ENCODE measurements around the gene PPA1. TPM values are rescaled to one million over a fixed set of nuclear protein-coding genes. Genes with fewer than 3 reads are reported as not detected.
"Not testable (repeated sequence)": the region's sequence is repeated elsewhere in the genome, so short reads cannot be mapped to it uniquely, and the experiment has no call there.

Gene PPA1
- total RNA-seq, 1 donor from 2014 or later = 296 TPM

GRCh38 chr10:70254778-70255328 is 21.6 kb upstream of the PPA1 start:
- no peak for DNase-seq

GRCh38 chr10:70253878-70254765 is 20.9 kb upstream of the PPA1 start:
- no peak for DNase-seq

- DNase-seq = peak; percentile 12
Observed at GRCh38 chr10:70250961-70251680, 17.9 kb upstream of the PPA1 start.

- no peak for DNase-seq
Observed at GRCh38 chr10:70247360-70247759, 14.1 kb upstream of the PPA1 start.

- DNase-seq = no peak
Observed at GRCh38 chr10:70241081-70241480, 7.9 kb upstream of the PPA1 start.

GRCh38 chr10:70239986-70240385 is 6.8 kb upstream of the PPA1 start:
- DNase-seq = not testable (repeated sequence)

- DNase-seq = not testable (repeated sequence)
Observed at GRCh38 chr10:70239077-70239976, 6.1 kb upstream of the PPA1 start.

- not testable (repeated sequence) for DNase-seq
Observed at GRCh38 chr10:70237958-70238536, 4.8 kb upstream of the PPA1 start.

- DNase-seq = no peak
Observed at GRCh38 chr10:70234668-70235447, 1.6 kb upstream of the PPA1 start.

GRCh38 chr10:70233939-70234300 is 691 bp upstream of the PPA1 start:
- DNase-seq = no peak

GRCh38 chr10:70232859-70233108 is 445 bp downstream of the PPA1 start:
- DNase-seq = no peak

- no peak for DNase-seq
Observed at GRCh38 chr10:70232155-70232858, 922 bp downstream of the PPA1 start.

- no peak for DNase-seq
Observed at GRCh38 chr10:70228491-70228890, 4.7 kb downstream of the PPA1 start.

- no peak for DNase-seq
Observed at GRCh38 chr10:70227548-70228320, 5.5 kb downstream of the PPA1 start.

GRCh38 chr10:70223728-70224127 is 9.5 kb downstream of the PPA1 start:
- no peak for DNase-seq

- not testable (repeated sequence) for DNase-seq
Observed at GRCh38 chr10:70222811-70223447, 10.3 kb downstream of the PPA1 start.

GRCh38 chr10:70222340-70222794 is 10.9 kb downstream of the PPA1 start:
- DNase-seq = no peak

- no peak for DNase-seq
Observed at GRCh38 chr10:70221030-70221429, 12.2 kb downstream of the PPA1 start.

- DNase-seq = no peak
Observed at GRCh38 chr10:70212879-70213278, 20.4 kb downstream of the PPA1 start.
